HG03060 (cell line): ENCODE data around the gene ANGPT4.
"Not testable (repeated sequence)": the region's sequence is repeated elsewhere in the genome, so short reads cannot be mapped to it uniquely, and the experiment has no call there.

Source experiments
- ATAC-seq: cut with Tn5 transposase; IDR thresholded peaks from one replicate; pipeline ENCODE4 v1.9.1; 2021; ENCODE audit warnings: low read depth, moderate number of reproducible peaks; ENCODE audit not compliant: unreplicated experiment

Gene ANGPT4

GRCh38 chr20:878511-879307 lies 37.4 kb downstream of the ANGPT4 start:
- no peak for ATAC-seq

GRCh38 chr20:877814-878213 lies 38.3 kb downstream of the ANGPT4 start:
- ATAC-seq = no peak

DNA sequence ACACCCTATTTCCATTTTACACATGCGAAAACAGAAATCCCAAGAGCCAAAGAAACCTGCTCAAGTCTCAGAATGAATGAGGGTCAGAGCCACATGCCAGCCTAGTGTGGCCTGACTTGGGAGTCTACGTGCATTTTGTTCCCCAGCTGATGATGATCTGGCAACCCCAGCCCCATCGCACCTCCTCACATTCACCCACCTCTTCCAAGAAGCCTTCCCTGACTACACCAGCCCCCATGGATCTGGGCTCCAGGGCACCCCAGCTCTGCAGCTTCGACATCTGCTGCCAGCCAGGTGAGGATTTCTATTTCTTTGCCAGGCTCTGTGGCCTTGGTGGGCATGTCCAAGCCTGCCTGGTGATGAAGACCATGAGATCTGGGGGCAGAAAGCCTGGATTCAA lies 41.0 kb downstream of the ANGPT4 start:
- no peak for ATAC-seq

DNA sequence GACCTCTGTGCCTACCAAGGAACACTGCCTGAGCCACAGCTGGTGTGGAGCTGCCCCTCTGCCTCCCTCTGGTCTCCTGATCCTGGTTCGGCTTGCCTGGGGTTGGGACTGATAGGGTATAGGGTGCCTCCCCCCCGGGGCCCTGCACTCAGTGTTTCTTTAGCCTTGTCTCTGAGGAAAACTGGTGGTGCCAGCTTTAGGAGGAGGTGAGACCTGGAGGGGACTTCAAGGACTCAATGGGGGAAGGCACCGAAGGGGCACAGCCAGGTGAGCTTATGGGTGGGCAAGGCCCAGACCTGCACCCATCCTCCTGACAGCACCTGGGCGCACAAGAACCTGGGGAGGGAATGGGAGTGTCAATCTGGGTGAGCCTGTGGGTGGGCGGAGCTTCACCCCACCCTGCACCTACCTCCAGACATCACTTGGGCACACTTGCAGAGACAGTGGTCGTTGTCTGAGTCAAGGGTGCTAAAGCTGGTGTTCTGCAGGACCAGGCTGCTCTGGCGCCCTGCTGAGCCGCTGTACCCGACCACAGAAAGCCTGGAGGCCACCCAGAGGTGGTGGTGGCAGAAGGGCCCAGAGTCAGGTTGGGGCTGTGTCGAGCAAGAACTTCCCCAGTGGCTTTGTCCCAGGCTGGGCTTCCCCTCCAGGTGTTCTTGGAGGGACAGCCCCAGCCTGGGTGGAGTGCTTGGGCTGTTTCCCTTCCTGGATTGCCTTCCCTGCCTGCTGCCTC lies 42.1 kb downstream of the ANGPT4 start:
- ATAC-seq = no peak

DNA sequence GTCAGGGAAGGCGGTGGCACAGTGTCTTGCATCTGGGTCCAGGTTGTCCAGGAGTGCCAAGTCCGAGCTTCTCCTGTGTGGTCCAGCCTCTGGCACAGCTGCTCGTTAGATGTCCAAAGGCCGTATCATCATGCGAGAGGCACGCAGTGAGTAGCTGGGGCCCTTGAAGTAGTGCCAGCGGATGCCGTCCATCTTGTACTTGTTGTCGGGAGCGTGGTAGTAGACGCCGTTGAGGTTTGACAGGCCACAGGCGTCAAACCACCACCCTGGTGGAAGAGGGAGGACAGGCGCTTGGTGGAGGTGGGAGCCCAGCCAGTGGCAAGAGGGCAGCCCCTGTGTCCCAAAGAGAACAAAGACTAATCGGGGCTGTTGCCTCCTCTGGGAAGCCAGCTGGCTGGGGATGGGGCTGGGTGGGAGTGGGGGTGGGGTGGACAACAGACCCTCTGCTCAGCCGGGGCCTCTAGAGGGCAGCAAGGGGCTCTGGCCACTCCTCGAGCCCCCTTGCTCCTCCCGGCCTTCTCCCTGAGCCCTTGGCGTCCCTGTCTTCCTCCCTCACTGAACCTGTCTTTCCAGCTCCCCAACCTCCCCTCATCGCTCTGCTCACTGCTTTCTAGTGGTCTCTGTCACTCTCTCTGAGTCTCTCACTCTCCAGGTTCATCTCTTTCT lies 43.1 kb downstream of the ANGPT4 start:
- ATAC-seq = no peak

- no peak for ATAC-seq
Measured at GRCh38 chr20:871948-872347, 44.2 kb downstream of the ANGPT4 start.

GRCh38 chr20:871436-871835 lies 44.7 kb downstream of the ANGPT4 start:
- ATAC-seq = no peak

- ATAC-seq = no peak
Measured at GRCh38 chr20:870758-871157, 45.4 kb downstream of the ANGPT4 start.

GRCh38 chr20:869606-870005 lies 46.5 kb downstream of the ANGPT4 start:
- no peak for ATAC-seq

- no peak for ATAC-seq
Measured at GRCh38 chr20:868279-868678, 47.9 kb downstream of the ANGPT4 start.

- no peak for ATAC-seq
Measured at GRCh38 chr20:865440-865839, 50.7 kb downstream of the ANGPT4 start.

GRCh38 chr20:860891-861290 lies 55.2 kb downstream of the ANGPT4 start:
- ATAC-seq = no peak

- ATAC-seq = no peak
Measured at GRCh38 chr20:859751-860231, 56.3 kb downstream of the ANGPT4 start.

GRCh38 chr20:858011-858410 lies 58.1 kb downstream of the ANGPT4 start:
- no peak for ATAC-seq

- ATAC-seq = no peak
Measured at GRCh38 chr20:856361-856775, 59.8 kb downstream of the ANGPT4 start.

- ATAC-seq = no peak
Measured at GRCh38 chr20:855466-856360, 60.4 kb downstream of the ANGPT4 start.

DNA sequence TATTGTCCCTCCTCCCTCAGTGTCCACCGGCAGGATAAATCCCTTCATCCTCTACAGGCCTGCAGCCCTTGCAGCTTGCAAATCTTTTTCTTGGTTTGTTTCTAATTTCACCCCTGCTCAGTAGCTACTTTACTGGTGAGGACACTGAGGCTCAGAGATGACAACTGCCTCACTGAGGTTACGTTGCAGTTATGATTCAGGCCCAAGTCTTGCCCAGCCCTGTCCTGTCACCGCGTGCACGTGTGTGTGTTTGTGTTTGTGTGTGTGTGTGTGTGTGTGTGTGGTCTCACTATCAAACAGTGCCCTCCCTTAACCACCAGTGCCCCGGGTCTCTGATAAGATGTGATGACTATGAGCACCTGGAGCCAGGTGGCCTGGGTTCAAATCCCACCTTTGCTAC lies 61.5 kb downstream of the ANGPT4 start:
- no peak for ATAC-seq

GRCh38 chr20:853406-853996 lies 62.6 kb downstream of the ANGPT4 start:
- ATAC-seq = no peak

GRCh38 chr20:848731-849130 lies 67.4 kb downstream of the ANGPT4 start:
- ATAC-seq = not testable (repeated sequence)

GRCh38 chr20:848193-848592 lies 67.9 kb downstream of the ANGPT4 start:
- ATAC-seq = no peak
